DND-41 (cell line): ENCODE measurements around the gene KRTAP12-2.

Experiments used
- ATAC-seq: fragments of 200-7000 bp; cut with Tn5 transposase; 3 replicates; pipeline ENCODE4 v1.9.1; 2021; ENCODE audit warnings: low read depth; ENCODE audit not compliant: insufficient read depth
- DNase-seq: peaks from one replicate; pipeline ENCODE4 v3.0.0-alpha.2; 2020
- H2AFZ ChIP-seq: 2 replicates; pipeline ENCODE4 v1.6.0; 2012; ENCODE audit warnings: low read depth, low read length
- H3K27ac ChIP-seq: 2 replicates; pipeline ENCODE4 v1.5.1; 2012; ENCODE audit warnings: low read length, inconsistent platforms
- H3K27me3 ChIP-seq: fragments of 200-600 bp; sonication (generic); 2 replicates; pipeline ENCODE4 v1.6.0; 2012; ENCODE audit warnings: low read length, mild to moderate bottlenecking, inconsistent platforms; ENCODE audit not compliant: insufficient read depth, poor library complexity
- H3K36me3 ChIP-seq: 2 replicates; pipeline ENCODE4 v1.5.1; 2012; ENCODE audit warnings: low read length, inconsistent platforms; ENCODE audit not compliant: insufficient read depth
- H3K4me1 ChIP-seq: 2 replicates; pipeline ENCODE4 v1.5.1; 2012; ENCODE audit warnings: mild to moderate bottlenecking, low read length; ENCODE audit not compliant: insufficient read depth
- H3K4me2 ChIP-seq: 2 replicates; pipeline ENCODE4 v1.6.0; 2012; ENCODE audit warnings: mild to moderate bottlenecking, moderate library complexity, low read length, inconsistent platforms; ENCODE audit not compliant: insufficient read depth
- H3K4me3 ChIP-seq, 2 experiments: fragments of 200-600 bp in 1 of 2; shearing (Covaris generic) in 1 of 2; 2 replicates each; pipeline ENCODE4 v1.5.1; 2012 to 2016; ENCODE audit warnings: inconsistent platforms in 2 of 2, low read length in 2 of 2, mild to moderate bottlenecking in 2 of 2, low read depth in 1 of 2, moderate library complexity in 1 of 2
- H3K79me2 ChIP-seq: 2 replicates; pipeline ENCODE4 v1.6.0; 2012; ENCODE audit warnings: low read length, inconsistent platforms; ENCODE audit not compliant: insufficient read depth
- H3K9ac ChIP-seq: 2 replicates; pipeline ENCODE4 v1.6.0; 2012; ENCODE audit warnings: low read depth, mild to moderate bottlenecking, inconsistent platforms, low read length, moderate library complexity
- H3K9me3 ChIP-seq: 2 replicates; pipeline ENCODE4 v1.5.1; 2012; ENCODE audit warnings: low read length, moderate library complexity, mild to moderate bottlenecking, inconsistent platforms; ENCODE audit not compliant: insufficient read depth, severe bottlenecking
- H4K20me1 ChIP-seq: 2 replicates; pipeline ENCODE4 v1.6.0; 2012; ENCODE audit warnings: low read length; ENCODE audit not compliant: insufficient read depth
- CTCF ChIP-seq: IDR thresholded peaks from 2 replicates; pipeline ENCODE4 v1.5.1; 2012; ENCODE audit warnings: borderline replicate concordance, low read length, moderate library complexity, mild to moderate bottlenecking; ENCODE audit not compliant: poor library complexity, severe bottlenecking; ENCODE audit errors: extremely low read depth
- EZH2 ChIP-seq: IDR thresholded peaks from 3 replicates; pipeline ENCODE4 v1.6.1; 2012; ENCODE audit warnings: borderline replicate concordance, low read depth, mild to moderate bottlenecking, moderate library complexity, low read length, inconsistent platforms; ENCODE audit not compliant: severe bottlenecking

The KRTAP12-2 gene

GRCh38 chr21:44702973-44703730 lies 36.4 kb upstream of the KRTAP12-2 start:
- TF ChIP-seq EZH2: no peak
- TF ChIP-seq CTCF: no peak
- Histone ChIP-seq H3K4me1 (no peaks in the 10 kb centered on the region), H2AFZ (no peak overlapping the region), H3K36me3 (no peaks in the 10 kb centered on the region), H3K4me2 (no peak overlapping the region), H3K9ac (no peak overlapping the region), H3K9me3 (no peaks in the 10 kb centered on the region), H3K27ac (no peak overlapping the region), H3K79me2 (no peaks in the 10 kb centered on the region), H4K20me1 (no peaks in the 10 kb centered on the region; the same call in 1 of the 2 replicates), H3K4me3 (no peak overlapping the region), H3K27me3 (peaks cover 10% of the 10 kb centered on the region)
- DNase-seq: no peak
- ATAC-seq: no peak

- H3K9ac ChIP-seq: no peak overlapping the region
- TF ChIP-seq CTCF (no peak), EZH2 (no peak)
- no peaks in the 10 kb centered on the region for H3K9me3 ChIP-seq
- no peak for ATAC-seq
- no peak overlapping the region for H3K4me3 ChIP-seq
- H3K4me1 ChIP-seq: no peaks in the 10 kb centered on the region
- no peak overlapping the region for H2AFZ ChIP-seq
- H3K79me2 ChIP-seq: no peaks in the 10 kb centered on the region
- peaks cover 10% of the 10 kb centered on the region for H3K27me3 ChIP-seq
- no peaks in the 10 kb centered on the region; the same call in 1 of the 2 replicates for H4K20me1 ChIP-seq
- H3K36me3 ChIP-seq: no peaks in the 10 kb centered on the region
- no peak overlapping the region for H3K27ac ChIP-seq
- no peak overlapping the region for H3K4me2 ChIP-seq
- no peak for DNase-seq
Observed at GRCh38 chr21:44702111-44702972, 35.6 kb upstream of the KRTAP12-2 start.

- H3K9me3 ChIP-seq: no peaks in the 10 kb centered on the region
- DNase-seq: no peak
- no peak overlapping the region for H2AFZ ChIP-seq
- H4K20me1 ChIP-seq: no peaks in the 10 kb centered on the region; the same call in 1 of the 2 replicates
- no peak overlapping the region for H3K27ac ChIP-seq
- H3K79me2 ChIP-seq: no peaks in the 10 kb centered on the region
- no peak overlapping the region for H3K4me3 ChIP-seq
- no peaks in the 10 kb centered on the region for H3K4me1 ChIP-seq
- H3K9ac ChIP-seq: no peak overlapping the region
- H3K27me3 ChIP-seq: peaks cover 10% of the 10 kb centered on the region
- TF ChIP-seq EZH2: no peak
- no peak for TF ChIP-seq CTCF
- no peak for ATAC-seq
- H3K4me2 ChIP-seq: no peak overlapping the region
- H3K36me3 ChIP-seq: no peaks in the 10 kb centered on the region
Observed at GRCh38 chr21:44701541-44701940, 34.8 kb upstream of the KRTAP12-2 start.
